Body of pancreas (tissue), 4 donors: ENCODE measurements around the gene ABCG1.

ENCODE experiments used
- CTCF ChIP-seq, 7 experiments: fragments of 450-650 bp in 4 of 7; fragments of 200-600 bp in 3 of 7; sonication (generic) in 3 of 7; IDR thresholded peaks; one replicate each; pipeline ENCODE4 v1.5.1; 2016 to 2019; ENCODE audit warnings: antibody characterized with exemption in 7 of 7
- POLR2A ChIP-seq, 3 donors: fragments of 450-650 bp; IDR thresholded peaks; one replicate each; pipeline ENCODE4 v1.6.1; 2016; ENCODE audit warnings: antibody characterized with exemption in 3 of 3, mild to moderate bottlenecking in 2 of 3

GRCh38 chr21:42271065-42271464 lies 52.1 kb downstream of the ABCG1 start:
- TF ChIP-seq CTCF (IDR thresholded peaks at IDR 0.05) (no peak), POLR2A (IDR thresholded peaks at IDR 0.05) (no peak)
